PC-9 (cell line): ENCODE results near the gene ZNF155. TPM values are rescaled to one million over a fixed set of nuclear protein-coding genes. Genes with fewer than 3 reads are reported as not detected.
"Not testable (repeated sequence)": the region's sequence is repeated elsewhere in the genome, so short reads cannot be mapped to it uniquely, and the experiment has no call there.

Source experiments
- BruUV-seq: library from RNA; stranded (reverse); fragments of 400-500 nt; replicated peaks from 2 replicates; lab custom pipeline; 2021; lab: Mats Ljungman, UMichigan
- CTCF ChIA-PET: fragments of 300-600 bp; sonication (Branson Sonifier 250); formaldehyde crosslinking; loops from one replicate; lab custom pipeline; 2022; ENCODE audit warnings: antibody characterized with exemption; lab: Charles Lee
- POLR2A ChIA-PET: fragments of 300-600 bp; sonication (Branson Sonifier 250); formaldehyde crosslinking; loops from one replicate; lab custom pipeline; 2022; ENCODE audit warnings: antibody characterized with exemption; ENCODE audit not compliant: unreplicated experiment; lab: Charles Lee
- DNase-seq, 2 experiments: peaks; one replicate each; pipeline versions ENCODE4 v3.0.0 to v3.0.0-alpha.2; 2015 to 2022; ENCODE audit warnings: mixed read lengths in 1 of 2
- H2AFZ ChIP-seq: fragments of 200-600 bp; sonication (generic); 2 replicates; pipeline ENCODE4 v1.8.1; 2017; ENCODE audit warnings: antibody characterized with exemption
- H3F3A ChIP-seq: fragments of 200-600 bp; sonication (generic); 2 replicates; pipeline ENCODE4 v1.8.1; 2017; ENCODE audit warnings: antibody characterized with exemption, mild to moderate bottlenecking, low read depth; ENCODE audit not compliant: insufficient read depth
- H3K27ac ChIP-seq: fragments of 200-600 bp; sonication (generic); 2 replicates; pipeline ENCODE4 v1.6.1; 2016; ENCODE audit warnings: mixed run types
- H3K27me3 ChIP-seq: fragments of 200-600 bp; sonication (generic); 2 replicates; pipeline ENCODE4 v1.6.1; 2016; ENCODE audit warnings: low read depth, mixed run types; ENCODE audit not compliant: insufficient read depth
- H3K36me3 ChIP-seq: fragments of 200-600 bp; sonication (generic); 2 replicates; pipeline ENCODE4 v1.6.1; 2016; ENCODE audit warnings: low read depth, mixed run types
- H3K4me1 ChIP-seq: fragments of 200-600 bp; sonication (generic); replicated peaks from 2 replicates; pipeline ENCODE4 v1.6.1; 2016; ENCODE audit warnings: mixed run types; ENCODE audit not compliant: insufficient read depth
- H3K4me2 ChIP-seq: fragments of 200-600 bp; sonication (generic); 2 replicates; pipeline ENCODE4 v1.6.1; 2017; ENCODE audit warnings: mixed run types
- H3K4me3 ChIP-seq: fragments of 200-600 bp; sonication (generic); 2 replicates; pipeline ENCODE4 v1.6.1; 2016; ENCODE audit warnings: mixed run types
- H3K79me2 ChIP-seq: fragments of 200-600 bp; sonication (generic); 2 replicates; pipeline ENCODE4 v1.6.1; 2017; ENCODE audit warnings: low read depth, mixed run types
- H3K9me2 ChIP-seq: fragments of 200-600 bp; sonication (generic); 2 replicates; pipeline ENCODE4 v1.8.1; 2017; ENCODE audit warnings: mild to moderate bottlenecking; ENCODE audit not compliant: insufficient read depth
- H3K9me3 ChIP-seq: fragments of 200-600 bp; sonication (generic); 2 replicates; pipeline ENCODE4 v1.8.1; 2016; ENCODE audit warnings: low read depth; ENCODE audit not compliant: insufficient read depth
- H4K20me1 ChIP-seq: fragments of 200-600 bp; sonication (generic); 2 replicates; pipeline ENCODE4 v1.8.1; 2017; ENCODE audit not compliant: insufficient read depth
- CTCF ChIP-seq: fragments of 200-600 bp; sonication (generic); conservative IDR thresholded peaks from 2 replicates; pipeline ENCODE4 v1.6.1; 2017; ENCODE audit warnings: mixed run types, antibody characterized with exemption, mild to moderate bottlenecking, moderate library complexity
- EZH2 ChIP-seq: fragments of 200-600 bp; sonication (generic); IDR thresholded peaks from 2 replicates; pipeline ENCODE4 v1.8.0; 2017; ENCODE audit warnings: antibody characterized with exemption, low read depth
- intact Hi-C: fragments of 100-400 bp; cut with micrococcal nuclease; formaldehyde crosslinking; loops from one replicate; pipeline ENCODE4 v1.10.0; 2022; ENCODE audit not compliant: unreplicated experiment
- total RNA-seq: library from RNA; stranded (reverse); gene quantifications from 2 replicates; pipeline ENCODE4 v1.2.3, GENCODE V29; 2021

Gene ZNF155
- total RNA-seq, 1 experiment from 2014 or later = 5.0 TPM

GRCh38 chr19:43941209-43941608, 42.8 kb upstream of the ZNF155 start:
- no peaks in the 10 kb centered on the region for H4K20me1 ChIP-seq
- intact Hi-C loops = no loop called here

GRCh38 chr19:43947412-43947811, 36.6 kb upstream of the ZNF155 start:
- CTCF ChIA-PET, H2AFZ ChIP-seq, H3K27ac ChIP-seq, DNase-seq, H4K20me1 ChIP-seq, H3K79me2 ChIP-seq, H3K4me1 ChIP-seq, POLR2A ChIA-PET, H3K36me3 ChIP-seq, H3K4me2 ChIP-seq, intact Hi-C loops, H3F3A ChIP-seq, BruUV-seq, H3K4me3 ChIP-seq, H3K27me3 ChIP-seq, H3K9me2 ChIP-seq: not testable (repeated sequence)
- H3K9me3 ChIP-seq = peaks cover 16% of the 10 kb centered on the region

More at GRCh38 chr19:43941209-43941608, 42.8 kb upstream of the ZNF155 start:
- TF ChIP-seq CTCF (no peak), EZH2 (no peak)
- no peak for DNase-seq
- CTCF ChIA-PET = no interaction called here
- POLR2A ChIA-PET = no interaction called here
- H3K4me2 ChIP-seq = no peak overlapping the region
- no peaks in the 10 kb centered on the region for H3F3A ChIP-seq
- BruUV-seq = no TSS peak
- no peaks in the 10 kb centered on the region for H3K9me2 ChIP-seq
- H2AFZ ChIP-seq = no peak overlapping the region
- H3K27me3 ChIP-seq = peaks cover 20% of the 10 kb centered on the region
- H3K9me3 ChIP-seq = no peaks in the 10 kb centered on the region; the same call in none of the 2 replicates
- no peaks in the 10 kb centered on the region for H3K36me3 ChIP-seq
- H3K79me2 ChIP-seq = no peaks in the 10 kb centered on the region
- no peak overlapping the region for H3K4me3 ChIP-seq
- H3K4me1 ChIP-seq = no peaks in the 10 kb centered on the region
- H3K27ac ChIP-seq = no peak overlapping the region

GRCh38 chr19:43949803-43950202, 34.2 kb upstream of the ZNF155 start:
- POLR2A ChIA-PET, H3K36me3 ChIP-seq, CTCF ChIA-PET, H3K27ac ChIP-seq, H3K79me2 ChIP-seq, DNase-seq, H3K4me1 ChIP-seq, H2AFZ ChIP-seq, H3F3A ChIP-seq, H4K20me1 ChIP-seq, H3K4me3 ChIP-seq, H3K9me2 ChIP-seq, H3K4me2 ChIP-seq, BruUV-seq, H3K27me3 ChIP-seq: not testable (repeated sequence)
- intact Hi-C loops = loop anchor here (2.0 kb wide), 1 partner anchor 53 kb away; the partner anchor contains the start of gene ZNF230
- peaks cover 18% of the 10 kb centered on the region for H3K9me3 ChIP-seq

- peaks cover 18% of the 10 kb centered on the region for H3K9me3 ChIP-seq
- no peaks in the 10 kb centered on the region for H3K36me3 ChIP-seq
- no peaks in the 10 kb centered on the region; the same call in 1 of the 2 replicates for H3F3A ChIP-seq
- H3K9me2 ChIP-seq = no peaks in the 10 kb centered on the region
- BruUV-seq = TSS peak; percentile 29
- H3K79me2 ChIP-seq = no peaks in the 10 kb centered on the region
- intact Hi-C loops = loop anchor here (1.0 to 2.0 kb wide), 2 partner anchors 33 to 52 kb away; partner anchors contain the start of genes ZNF155 and ZNF230
- CTCF ChIA-PET = interaction anchor here (0.7 kb wide), 1 partner anchor 124 kb away, joined by 5 read pairs; the partner anchor contains the start of gene ZNF283
- H4K20me1 ChIP-seq = no peaks in the 10 kb centered on the region
- peak within 1 kb of the TSS; percentile 90 for H3K4me2 ChIP-seq
- H3K27ac ChIP-seq = 0 out of 2 replicates have a peak within 1 kb of the TSS, but pooled peaks have one; percentile 34
- TF ChIP-seq EZH2 = no peak
- TF ChIP-seq CTCF = no peak
- H3K4me1 ChIP-seq = 0 out of 2 replicates have a peak, but pooled peaks cover 4% of the 10 kb centered on the region
- H3K27me3 ChIP-seq = no peaks in the 10 kb centered on the region
- peak within 1 kb of the TSS; percentile 66 for H3K4me3 ChIP-seq
- POLR2A ChIA-PET = interaction anchor here (0.6 to 0.7 kb wide), 2 partner anchors 124 to 430 kb away, joined by 3 read pairs; partner anchors contain the start of gene ZNF283
- peak; percentile 76 to 86 for DNase-seq
- H2AFZ ChIP-seq = peak within 1 kb of the TSS; percentile 89
Measured at GRCh38 chr19:43950834-43951645, 32.9 kb upstream of the ZNF155 start, which contains the start of gene ZNF221. TSS of gene ZNF221 (plus strand) at chr19:43951228. CDS start at chr19:43962727, 11,499 bp downstream.
